Measurements from ENCODE around the gene CHSY3.

CHSY3 gene

DNA sequence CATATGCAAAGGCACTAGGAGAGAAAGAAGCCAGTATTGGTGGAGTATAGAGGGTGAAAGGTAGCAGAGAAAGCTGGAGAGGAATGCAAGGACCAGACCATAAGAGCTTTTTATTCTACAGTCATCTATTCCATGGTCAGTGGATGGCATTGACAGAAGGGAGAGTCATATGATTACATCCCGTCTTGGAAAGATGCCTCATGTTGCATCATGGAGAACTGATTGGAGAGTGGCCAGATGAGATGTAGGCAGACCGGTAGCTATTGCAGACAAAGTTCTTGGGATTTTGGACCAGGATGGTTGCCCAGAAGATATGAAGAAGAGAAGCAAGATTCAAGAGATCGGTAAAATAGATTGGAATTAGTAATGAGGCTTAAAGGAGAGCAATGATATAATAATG, 260.7 kb downstream of the CHSY3 start:
- no peaks in the 10 kb centered on the region for H3K36me3 ChIP-seq (ENCODE audit: low read depth)
- no peak overlapping the region for H3K27ac ChIP-seq (ENCODE audit: poor library complexity, severe bottlenecking)
- no peaks in the 10 kb centered on the region for H3K4me1 ChIP-seq (ENCODE audit: insufficient read depth, poor library complexity, severe bottlenecking)
- no peak for DNase-seq (ENCODE audit: low spot score)
- TF ChIP-seq, protein P1, sequence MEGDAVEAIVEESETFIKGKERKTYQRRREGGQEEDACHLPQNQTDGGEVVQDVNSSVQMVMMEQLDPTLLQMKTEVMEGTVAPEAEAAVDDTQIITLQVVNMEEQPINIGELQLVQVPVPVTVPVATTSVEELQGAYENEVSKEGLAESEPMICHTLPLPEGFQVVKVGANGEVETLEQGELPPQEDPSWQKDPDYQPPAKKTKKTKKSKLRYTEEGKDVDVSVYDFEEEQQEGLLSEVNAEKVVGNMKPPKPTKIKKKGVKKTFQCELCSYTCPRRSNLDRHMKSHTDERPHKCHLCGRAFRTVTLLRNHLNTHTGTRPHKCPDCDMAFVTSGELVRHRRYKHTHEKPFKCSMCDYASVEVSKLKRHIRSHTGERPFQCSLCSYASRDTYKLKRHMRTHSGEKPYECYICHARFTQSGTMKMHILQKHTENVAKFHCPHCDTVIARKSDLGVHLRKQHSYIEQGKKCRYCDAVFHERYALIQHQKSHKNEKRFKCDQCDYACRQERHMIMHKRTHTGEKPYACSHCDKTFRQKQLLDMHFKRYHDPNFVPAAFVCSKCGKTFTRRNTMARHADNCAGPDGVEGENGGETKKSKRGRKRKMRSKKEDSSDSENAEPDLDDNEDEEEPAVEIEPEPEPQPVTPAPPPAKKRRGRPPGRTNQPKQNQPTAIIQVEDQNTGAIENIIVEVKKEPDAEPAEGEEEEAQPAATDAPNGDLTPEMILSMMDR (IDR thresholded peaks at IDR 0.05; ENCODE audit: poor library complexity, severe bottlenecking): no peak
- H3K9me3 ChIP-seq (ENCODE audit: severe bottlenecking): no peaks in the 10 kb centered on the region
- ATAC-seq (ENCODE audit: low read depth): peak; percentile 36; the same call in 2 of the 3 replicates
- no peak overlapping the region for H3K4me3 ChIP-seq (ENCODE audit: severe bottlenecking)
- no peaks in the 10 kb centered on the region for H3K27me3 ChIP-seq (ENCODE audit: insufficient read depth, poor library complexity, severe bottlenecking)

DNA sequence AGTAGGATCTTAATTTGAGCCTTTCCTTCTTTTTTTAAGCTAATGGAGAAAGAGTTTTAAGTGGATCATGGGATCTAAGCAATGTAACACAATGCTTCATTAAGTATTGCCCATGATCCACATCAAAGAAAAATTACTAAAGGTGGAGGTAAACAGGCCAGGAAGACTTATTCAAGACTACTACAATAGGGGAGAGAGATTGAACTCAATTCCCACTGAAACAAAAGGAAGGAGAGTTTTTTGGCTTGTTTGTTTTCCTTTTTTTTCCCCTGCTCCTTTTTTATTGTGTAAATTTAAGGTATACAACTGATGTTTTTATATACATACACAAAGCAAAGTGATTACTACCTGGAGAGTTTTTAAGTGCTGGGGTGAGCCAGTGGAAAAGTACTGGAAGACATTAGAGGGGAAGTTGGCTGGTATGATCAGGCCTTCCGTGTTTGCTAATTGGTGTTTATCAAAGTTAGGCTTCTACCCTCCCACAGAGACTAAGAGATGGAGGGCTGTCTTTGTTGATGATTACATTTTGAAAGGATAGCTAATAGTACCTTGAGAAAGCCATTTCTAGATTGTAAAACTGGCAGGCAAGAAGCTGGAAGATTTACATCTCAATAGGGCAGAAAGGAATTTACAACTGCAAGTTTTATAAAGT, 262.7 kb downstream of the CHSY3 start:
- no peak for ATAC-seq (ENCODE audit: low read depth)
- TF ChIP-seq, protein P1 (IDR thresholded peaks at IDR 0.05; ENCODE audit: poor library complexity, severe bottlenecking): no peak
- Histone ChIP-seq H3K27me3 (ENCODE audit: insufficient read depth, poor library complexity, severe bottlenecking) (no peaks in the 10 kb centered on the region), H3K4me3 (ENCODE audit: severe bottlenecking) (no peak overlapping the region), H3K4me1 (ENCODE audit: insufficient read depth, poor library complexity, severe bottlenecking) (no peaks in the 10 kb centered on the region), H3K27ac (ENCODE audit: poor library complexity, severe bottlenecking) (no peak overlapping the region), H3K36me3 (ENCODE audit: low read depth) (no peaks in the 10 kb centered on the region), H3K9me3 (ENCODE audit: severe bottlenecking) (no peaks in the 10 kb centered on the region)
- no peak for DNase-seq (ENCODE audit: low spot score)

DNA sequence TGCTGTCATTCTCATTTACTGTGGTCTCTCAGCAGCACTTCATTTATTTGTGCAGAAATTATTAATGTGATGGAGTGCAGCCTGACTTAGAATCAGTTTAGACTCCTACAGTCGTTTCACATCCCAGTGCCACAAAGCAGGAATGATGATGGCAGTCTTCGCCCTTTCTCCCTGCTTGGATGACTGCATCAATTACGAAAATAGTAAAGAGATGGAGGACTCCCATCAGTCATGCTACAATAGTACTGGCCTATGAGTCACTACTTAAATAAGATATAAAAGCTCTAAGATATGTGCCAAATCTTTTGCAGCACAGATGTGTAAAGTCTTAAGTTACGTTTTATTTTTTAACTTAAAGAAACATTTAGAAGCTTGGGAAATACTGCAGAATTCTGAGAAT, 263.9 kb downstream of the CHSY3 start:
- no peaks in the 10 kb centered on the region for H3K9me3 ChIP-seq (ENCODE audit: severe bottlenecking)
- no peak overlapping the region for H3K4me3 ChIP-seq (ENCODE audit: severe bottlenecking)
- DNase-seq (ENCODE audit: low spot score) (no peak), ATAC-seq (ENCODE audit: low read depth) (peak; percentile 83)
- H3K36me3 ChIP-seq (ENCODE audit: low read depth): no peaks in the 10 kb centered on the region
- TF ChIP-seq, protein P1 (IDR thresholded peaks at IDR 0.05; ENCODE audit: poor library complexity, severe bottlenecking): no peak
- H3K4me1 ChIP-seq (ENCODE audit: insufficient read depth, poor library complexity, severe bottlenecking): no peaks in the 10 kb centered on the region
- H3K27ac ChIP-seq (ENCODE audit: poor library complexity, severe bottlenecking): no peak overlapping the region
- no peaks in the 10 kb centered on the region for H3K27me3 ChIP-seq (ENCODE audit: insufficient read depth, poor library complexity, severe bottlenecking)

DNA sequence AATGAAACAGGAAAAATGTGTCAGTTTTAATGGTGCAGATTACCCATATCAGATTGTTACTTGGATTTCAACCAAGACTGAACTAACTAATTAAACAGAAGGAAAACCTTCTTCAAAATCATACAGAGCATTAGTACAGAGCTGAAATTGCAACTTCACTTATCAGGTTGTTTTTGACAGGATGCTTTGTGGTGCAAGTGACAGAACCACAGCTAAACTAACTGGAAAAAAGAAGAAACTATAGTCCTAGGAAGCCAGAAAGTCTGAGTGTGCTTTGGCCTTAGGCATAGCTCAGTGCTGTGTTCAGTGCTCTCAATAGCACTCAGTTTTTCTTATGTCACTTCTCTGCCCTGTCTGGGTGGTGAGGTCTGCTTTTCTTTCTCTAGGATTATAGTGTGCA, 267.4 kb downstream of the CHSY3 start:
- DNase-seq (ENCODE audit: low spot score) (no peak), ATAC-seq (ENCODE audit: low read depth) (no peak)
- Histone ChIP-seq H3K27ac (ENCODE audit: poor library complexity, severe bottlenecking) (no peak overlapping the region), H3K9me3 (ENCODE audit: severe bottlenecking) (no peaks in the 10 kb centered on the region), H3K4me1 (ENCODE audit: insufficient read depth, poor library complexity, severe bottlenecking) (no peaks in the 10 kb centered on the region), H3K4me3 (ENCODE audit: severe bottlenecking) (no peak overlapping the region), H3K27me3 (ENCODE audit: insufficient read depth, poor library complexity, severe bottlenecking) (no peaks in the 10 kb centered on the region), H3K36me3 (ENCODE audit: low read depth) (no peaks in the 10 kb centered on the region)
- TF ChIP-seq, protein P1 (IDR thresholded peaks at IDR 0.05; ENCODE audit: poor library complexity, severe bottlenecking): no peak

DNA sequence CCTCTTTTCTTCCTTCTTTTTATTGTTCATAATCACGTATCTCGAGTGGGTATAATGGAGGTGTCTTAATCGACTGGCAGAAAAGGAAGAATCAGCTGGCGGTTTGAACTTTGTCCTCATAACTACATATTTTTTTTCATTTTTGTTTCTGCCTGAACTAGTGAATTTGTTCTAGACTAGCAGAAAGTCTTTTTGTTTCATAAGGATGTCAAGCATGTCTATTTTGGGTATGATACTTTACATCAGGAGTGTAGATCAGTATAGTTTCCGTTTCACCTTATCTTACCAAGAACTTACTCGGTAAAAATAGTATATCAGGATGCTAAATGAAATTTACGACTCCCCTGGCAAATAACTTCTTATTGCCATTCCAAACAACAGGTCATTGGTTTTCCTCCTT, 278.9 kb downstream of the CHSY3 start:
- Histone ChIP-seq H3K4me1 (ENCODE audit: insufficient read depth, poor library complexity, severe bottlenecking) (no peaks in the 10 kb centered on the region), H3K27me3 (ENCODE audit: insufficient read depth, poor library complexity, severe bottlenecking) (no peaks in the 10 kb centered on the region), H3K27ac (ENCODE audit: poor library complexity, severe bottlenecking) (no peak overlapping the region), H3K9me3 (ENCODE audit: severe bottlenecking) (no peaks in the 10 kb centered on the region), H3K4me3 (ENCODE audit: severe bottlenecking) (no peak overlapping the region), H3K36me3 (ENCODE audit: low read depth) (no peaks in the 10 kb centered on the region)
- no peak for DNase-seq (ENCODE audit: low spot score)
- ATAC-seq (ENCODE audit: low read depth): no peak
- TF ChIP-seq, protein P1 (IDR thresholded peaks at IDR 0.05; ENCODE audit: poor library complexity, severe bottlenecking): no peak

Measured in RWPE2 (cell line).